Left ventricle myocardium inferior (tissue), 1 donor: ENCODE data around the gene EPB41L2. TPM values are rescaled to one million over a fixed set of nuclear protein-coding genes. Genes with fewer than 3 reads are reported as not detected.
"Not testable (repeated sequence)": the region's sequence is repeated elsewhere in the genome, so short reads cannot be mapped to it uniquely, and the experiment has no call there.

Source experiments
- DNase-seq: peaks from one replicate; pipeline ENCODE4 v3.0.0-alpha.2; 2020
- H3K27ac ChIP-seq: fragments of 200-600 bp; replicated peaks from 2 replicates; pipeline ENCODE4 v1.8.0; 2021
- H3K27me3 ChIP-seq: fragments of 200-600 bp; 2 replicates; pipeline ENCODE4 v1.8.0; 2021; ENCODE audit warnings: low read depth
- H3K36me3 ChIP-seq: fragments of 200-600 bp; 2 replicates; pipeline ENCODE4 v1.8.0; 2021
- H3K4me1 ChIP-seq: fragments of 200-600 bp; 2 replicates; pipeline ENCODE4 v1.8.0; 2021
- H3K4me3 ChIP-seq: fragments of 200-600 bp; 2 replicates; pipeline ENCODE4 v1.8.0; 2021; ENCODE audit warnings: mild to moderate bottlenecking, moderate library complexity
- H3K9me3 ChIP-seq: fragments of 200-600 bp; replicated peaks from 2 replicates; pipeline ENCODE4 v1.8.0; 2021
- intact Hi-C: fragments of 100-400 bp; cut with micrococcal nuclease; formaldehyde crosslinking; loops from one replicate; pipeline ENCODE4 v1.11.0; 2022
- total RNA-seq: library from RNA; stranded (reverse); fragmentation: NEBNext Ultra II Directional; extraction: Animal tissue kit (Norgen Biotek cat#: 25700); gene quantifications from one replicate; pipeline ENCODE4 v1.2.1, GENCODE V29; 2021
- TF ChIP-seq, protein P1 (sequence below): fragments of 200-600 bp; IDR thresholded peaks from 2 replicates; pipeline ENCODE4 v1.8.0; 2021; ENCODE audit warnings: antibody characterized with exemption, mild to moderate bottlenecking, borderline replicate concordance
- donor health status: DM: no; HTN: yes; CAD: no; lungs with severe emphysema.

Gene EPB41L2
- total RNA-seq, 1 donor from 2014 or later, result 70.8 TPM

GRCh38 chr6:131015630-131016263 is 47.3 kb downstream of the EPB41L2 start:
- Histone ChIP-seq H3K4me1 (peaks cover 45% of the 10 kb centered on the region), H3K4me3 (no peak overlapping the region), H3K27me3 (no peaks in the 10 kb centered on the region), H3K9me3 (no peaks in the 10 kb centered on the region), H3K27ac (peak overlapping the region; percentile 59), H3K36me3 (no peaks in the 10 kb centered on the region)
- DNase-seq, result no peak
- TF ChIP-seq, protein P1, sequence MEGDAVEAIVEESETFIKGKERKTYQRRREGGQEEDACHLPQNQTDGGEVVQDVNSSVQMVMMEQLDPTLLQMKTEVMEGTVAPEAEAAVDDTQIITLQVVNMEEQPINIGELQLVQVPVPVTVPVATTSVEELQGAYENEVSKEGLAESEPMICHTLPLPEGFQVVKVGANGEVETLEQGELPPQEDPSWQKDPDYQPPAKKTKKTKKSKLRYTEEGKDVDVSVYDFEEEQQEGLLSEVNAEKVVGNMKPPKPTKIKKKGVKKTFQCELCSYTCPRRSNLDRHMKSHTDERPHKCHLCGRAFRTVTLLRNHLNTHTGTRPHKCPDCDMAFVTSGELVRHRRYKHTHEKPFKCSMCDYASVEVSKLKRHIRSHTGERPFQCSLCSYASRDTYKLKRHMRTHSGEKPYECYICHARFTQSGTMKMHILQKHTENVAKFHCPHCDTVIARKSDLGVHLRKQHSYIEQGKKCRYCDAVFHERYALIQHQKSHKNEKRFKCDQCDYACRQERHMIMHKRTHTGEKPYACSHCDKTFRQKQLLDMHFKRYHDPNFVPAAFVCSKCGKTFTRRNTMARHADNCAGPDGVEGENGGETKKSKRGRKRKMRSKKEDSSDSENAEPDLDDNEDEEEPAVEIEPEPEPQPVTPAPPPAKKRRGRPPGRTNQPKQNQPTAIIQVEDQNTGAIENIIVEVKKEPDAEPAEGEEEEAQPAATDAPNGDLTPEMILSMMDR, result no peak
- intact Hi-C loops, result loop anchor here (10.0 kb wide), 1 partner anchor 49 kb away; the partner anchor contains the start of gene EPB41L2

DNA sequence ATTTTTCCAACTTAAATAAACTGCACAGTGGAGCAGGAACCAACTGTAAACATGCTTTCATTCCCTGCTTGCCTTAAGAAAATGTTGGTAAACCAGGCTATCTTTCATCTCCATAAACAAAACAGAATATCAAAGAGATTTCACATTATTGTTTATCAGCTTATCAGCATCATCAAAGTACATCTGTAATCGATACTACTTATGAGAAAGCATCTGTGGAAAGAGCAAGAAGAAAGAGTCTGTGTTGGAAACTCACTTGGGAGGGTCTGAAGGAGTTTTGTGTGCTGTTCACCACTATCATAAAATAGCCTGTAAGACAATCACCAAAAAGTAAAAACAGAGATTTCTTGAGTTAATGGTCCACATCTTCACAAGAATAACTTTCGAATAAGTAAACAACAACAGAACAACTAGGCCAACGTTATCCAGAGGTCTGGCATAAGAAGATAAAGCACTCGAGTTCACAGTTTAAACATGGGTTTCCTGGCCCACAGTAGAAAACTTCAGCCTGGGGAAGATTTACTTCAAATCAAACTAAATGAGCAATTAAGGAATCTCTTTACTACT is 47.9 kb downstream of the EPB41L2 start:
- TF ChIP-seq, protein P1, result no peak
- Histone ChIP-seq H3K27me3 (no peaks in the 10 kb centered on the region), H3K36me3 (no peaks in the 10 kb centered on the region), H3K4me3 (no peak overlapping the region), H3K4me1 (peaks cover 45% of the 10 kb centered on the region), H3K9me3 (no peaks in the 10 kb centered on the region), H3K27ac (peak overlapping the region; percentile 59)
- DNase-seq, result no peak
- intact Hi-C loops, result loop anchor here (10.0 kb wide), 1 partner anchor 50 kb away; the partner anchor contains the start of gene EPB41L2

GRCh38 chr6:131014080-131014776 is 48.8 kb downstream of the EPB41L2 start:
- peaks cover 45% of the 10 kb centered on the region for H3K4me1 ChIP-seq
- peak overlapping the region; percentile 34 for H3K4me3 ChIP-seq
- TF ChIP-seq, protein P1, result no peak
- no peaks in the 10 kb centered on the region for H3K9me3 ChIP-seq
- intact Hi-C loops, result loop anchor here (10.0 kb wide), 1 partner anchor 51 kb away; the partner anchor contains the start of gene EPB41L2
- DNase-seq, result no peak
- H3K27ac ChIP-seq, result peak overlapping the region; percentile 59
- no peaks in the 10 kb centered on the region for H3K36me3 ChIP-seq
- H3K27me3 ChIP-seq, result no peaks in the 10 kb centered on the region

- TF ChIP-seq, protein P1, result no peak
- Histone ChIP-seq H3K4me3 (peak overlapping the region; percentile 34), H3K36me3 (no peaks in the 10 kb centered on the region), H3K4me1 (peaks cover 45% of the 10 kb centered on the region), H3K27me3 (no peaks in the 10 kb centered on the region), H3K9me3 (no peaks in the 10 kb centered on the region), H3K27ac (peak overlapping the region; percentile 59)
- intact Hi-C loops, result loop anchor here (10.0 kb wide), 1 partner anchor 51 kb away; the partner anchor contains the start of gene EPB41L2
- no peak for DNase-seq
These were observed 49.5 kb downstream of the EPB41L2 start for GRCh38 chr6:131013495-131013894.

- intact Hi-C loops, result loop anchor here (10.0 kb wide), 1 partner anchor 55 kb away; the partner anchor contains the start of gene EPB41L2
- no peak overlapping the region for H3K27ac ChIP-seq
- TF ChIP-seq, protein P1, result no peak
- peaks cover 19% of the 10 kb centered on the region for H3K9me3 ChIP-seq
- H3K27me3 ChIP-seq, result no peaks in the 10 kb centered on the region
- DNase-seq, result no peak
- peaks cover 12% of the 10 kb centered on the region for H3K36me3 ChIP-seq
- no peak overlapping the region for H3K4me3 ChIP-seq
- peaks cover 33% of the 10 kb centered on the region for H3K4me1 ChIP-seq
These were observed 53.3 kb downstream of the EPB41L2 start for GRCh38 chr6:131009790-131010189.

DNA sequence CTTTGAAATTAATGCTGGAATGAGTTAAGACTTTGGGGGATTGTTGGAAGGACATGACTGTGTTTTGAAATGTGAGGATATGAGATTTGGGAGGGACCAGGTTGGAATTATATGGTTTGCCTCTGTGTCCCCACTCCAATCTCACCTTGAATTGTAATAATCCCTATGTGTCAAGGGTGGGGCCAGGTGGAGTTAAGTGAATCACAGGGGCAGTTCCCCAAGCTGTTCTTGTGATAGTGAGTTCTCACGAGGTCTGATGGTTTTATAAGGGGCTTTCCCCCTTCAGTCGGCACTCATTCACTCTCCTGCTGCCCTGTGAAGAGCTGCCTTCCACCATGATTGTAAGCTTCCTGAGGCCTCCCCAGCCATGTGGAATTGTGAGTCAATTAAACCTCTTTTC is 54.1 kb downstream of the EPB41L2 start:
- peaks cover 12% of the 10 kb centered on the region for H3K36me3 ChIP-seq
- H3K4me3 ChIP-seq, DNase-seq, H3K27me3 ChIP-seq, intact Hi-C loops, H3K27ac ChIP-seq: not testable (repeated sequence)
- peaks cover 19% of the 10 kb centered on the region for H3K9me3 ChIP-seq
- peaks cover 33% of the 10 kb centered on the region for H3K4me1 ChIP-seq

DNA sequence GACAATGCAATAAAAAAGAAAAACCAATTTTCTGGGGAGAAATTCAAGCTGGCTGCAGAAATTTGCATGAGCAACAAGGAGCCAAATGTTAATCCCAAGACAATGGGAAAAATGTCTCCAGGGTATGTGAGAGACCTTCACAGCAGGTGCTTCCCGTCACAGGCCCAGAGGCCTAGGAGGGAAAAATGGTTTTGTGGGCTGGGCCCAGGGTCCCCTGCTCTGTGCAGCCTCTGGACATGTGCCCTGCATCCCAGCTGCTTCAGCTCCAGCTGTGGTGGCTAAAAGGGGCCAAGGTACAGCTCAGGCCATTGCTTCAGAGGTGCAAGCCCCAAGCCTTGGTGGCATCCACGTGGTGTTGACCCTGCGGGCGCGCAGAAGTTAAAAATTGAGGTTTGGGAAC is 55.1 kb downstream of the EPB41L2 start:
- H3K27me3 ChIP-seq, H3K4me3 ChIP-seq, intact Hi-C loops, DNase-seq: not testable (repeated sequence)
- Histone ChIP-seq H3K4me1 (peaks cover 35% of the 10 kb centered on the region), H3K36me3 (peaks cover 12% of the 10 kb centered on the region), H3K27ac (peak overlapping the region; percentile 35), H3K9me3 (peaks cover 19% of the 10 kb centered on the region)
